Endothelial cell of umbilical vein (primary cell): ENCODE results near the gene AUTS2. TPM values are rescaled to one million over a fixed set of nuclear protein-coding genes. Genes with fewer than 3 reads are reported as not detected.

Source experiments
- BruUV-seq: library from RNA; stranded (reverse); fragments of 400-500 nt; replicated peaks from 2 replicates; lab custom pipeline; 2021; lab: Mats Ljungman, UMichigan
- CTCF ChIA-PET: fragments of 300-600, 350-600 bp; sonication (Branson Sonifier 250); formaldehyde crosslinking; loops from one replicate; lab custom pipeline; 2021; ENCODE audit warnings: antibody characterized with exemption, inconsistent platforms; lab: Charles Lee
- POLR2A ChIA-PET: fragments of 300-600, 350-600 bp; sonication (Branson Sonifier 250); formaldehyde crosslinking; loops from one replicate; lab custom pipeline; 2021; ENCODE audit warnings: antibody characterized with exemption, inconsistent platforms; lab: Charles Lee
- DNase-seq: peaks from one replicate; pipeline ENCODE4 v3.0.0-alpha.2; 2011; ENCODE audit warnings: low read depth, low spot score
- FAIRE-seq: peaks from 2 replicates; lab custom pipeline; 2011; peaks lifted over from hg19 to GRCh38; lab: Jason Lieb, UNC
- H2AFZ ChIP-seq: 2 replicates; pipeline ENCODE4 v1.6.0; 2012; ENCODE audit warnings: low read depth, low read length, control low read depth, inconsistent platforms
- H3K27ac ChIP-seq: 2 replicates; pipeline ENCODE4 v1.5.1; 2011; ENCODE audit warnings: low read depth, mild to moderate bottlenecking, control low read depth, low read length, moderate library complexity; ENCODE audit not compliant: insufficient read depth
- H3K27me3 ChIP-seq, 2 experiments: 2 replicates each; pipeline versions ENCODE4 v1.6.0 to v1.6.1; 2011; ENCODE audit warnings: low read length in 2 of 2, mixed read lengths in 1 of 2; ENCODE audit not compliant: control insufficient read depth in 2 of 2, insufficient read depth in 2 of 2
- H3K36me3 ChIP-seq, 2 experiments: 2 replicates in 1 of 2; 3 replicates in 1 of 2; pipeline ENCODE4 v1.5.1; 2011; ENCODE audit warnings: low read length in 2 of 2, mild to moderate bottlenecking in 1 of 2, moderate library complexity in 1 of 2; ENCODE audit not compliant: control insufficient read depth in 2 of 2, insufficient read depth in 2 of 2; ENCODE audit errors: extremely low read depth in 1 of 2
- H3K4me1 ChIP-seq: 3 replicates; pipeline ENCODE4 v1.5.1; 2011; ENCODE audit warnings: mild to moderate bottlenecking, low read length; ENCODE audit not compliant: control insufficient read depth, insufficient read depth; ENCODE audit errors: extremely low read depth
- H3K4me2 ChIP-seq: 2 replicates; pipeline ENCODE4 v1.6.1; 2011; ENCODE audit warnings: low read length, control low read depth, mixed read lengths; ENCODE audit not compliant: insufficient read depth
- H3K4me3 ChIP-seq, 3 experiments: fragments of 200-600 bp in 1 of 3; sonication (generic), shearing (Covaris generic) in 1 of 3; replicated peaks in 1 of 3; 2 replicates each; pipeline ENCODE4 v1.5.1; 2011 to 2016; ENCODE audit warnings: control low read depth in 3 of 3, low read length in 3 of 3, mild to moderate bottlenecking in 2 of 3, inconsistent platforms in 1 of 3, low read depth in 1 of 3, moderate library complexity in 1 of 3; ENCODE audit not compliant: insufficient read depth in 1 of 3
- H3K79me2 ChIP-seq: 2 replicates; pipeline ENCODE4 v1.6.0; 2012; ENCODE audit warnings: low read length, inconsistent platforms; ENCODE audit not compliant: control insufficient read depth, insufficient read depth
- H3K9ac ChIP-seq: replicated peaks from 2 replicates; pipeline ENCODE3; 2011; ENCODE audit warnings: low read length, control low read depth; ENCODE audit not compliant: insufficient read depth; ENCODE audit errors: extremely low read depth
- H3K9me1 ChIP-seq: replicated peaks from 3 replicates; pipeline ENCODE4 v1.6.0; 2011; ENCODE audit warnings: mild to moderate bottlenecking, low read length; ENCODE audit not compliant: control insufficient read depth, insufficient read depth; ENCODE audit errors: extremely low read depth
- H3K9me3 ChIP-seq: replicated peaks from 2 replicates; pipeline ENCODE4 v1.5.1; 2012; ENCODE audit warnings: low read length, inconsistent platforms; ENCODE audit not compliant: control insufficient read depth, insufficient read depth
- H4K20me1 ChIP-seq: replicated peaks from 2 replicates; pipeline ENCODE3; 2011; ENCODE audit warnings: mild to moderate bottlenecking, low read length; ENCODE audit not compliant: control insufficient read depth, insufficient read depth; ENCODE audit errors: extremely low read depth
- CTCF ChIP-seq, 2 donors: IDR thresholded peaks; 1 replicate in 1 of 2; 2 replicates in 1 of 2; pipeline ENCODE4 v1.5.1; 2011; ENCODE audit warnings: low read length in 2 of 2, mild to moderate bottlenecking in 2 of 2, moderate library complexity in 2 of 2, control low read depth in 1 of 2, inconsistent platforms in 1 of 2, low read depth in 1 of 2; ENCODE audit not compliant: insufficient read depth in 1 of 2; ENCODE audit errors: extremely low read depth in 1 of 2
- EZH2 ChIP-seq: IDR thresholded peaks from 2 replicates; pipeline ENCODE4 v1.6.1; 2012; ENCODE audit warnings: borderline replicate concordance, low read depth, mild to moderate bottlenecking, moderate library complexity, low read length, inconsistent platforms; ENCODE audit not compliant: severe bottlenecking
- FOS ChIP-seq: IDR thresholded peaks from 2 replicates; pipeline ENCODE4 v1.6.1; 2011; ENCODE audit warnings: mild to moderate bottlenecking, low read length, moderate library complexity, borderline replicate concordance; ENCODE audit not compliant: insufficient read depth
- GATA2 ChIP-seq: IDR thresholded peaks from 2 replicates; pipeline ENCODE4 v1.7.0; 2011; ENCODE audit warnings: low read depth, mild to moderate bottlenecking, moderate library complexity, mixed read lengths, low read length; ENCODE audit not compliant: insufficient read length, insufficient read depth
- JUN ChIP-seq: IDR thresholded peaks from 2 replicates; pipeline ENCODE4 v1.6.1; 2011; ENCODE audit warnings: borderline replicate concordance, low read depth; ENCODE audit not compliant: insufficient read length, insufficient read depth
- MAX ChIP-seq: IDR thresholded peaks from 2 replicates; pipeline ENCODE4 v1.6.1; 2011; ENCODE audit not compliant: insufficient read depth, insufficient read length
- MYC ChIP-seq: IDR thresholded peaks from one replicate; pipeline ENCODE4 v1.6.1; 2011; ENCODE audit warnings: mild to moderate bottlenecking, low read depth, low read length
- POLR2A ChIP-seq: IDR thresholded peaks from 2 replicates; pipeline ENCODE4 v1.6.1; 2012; ENCODE audit warnings: low read depth, mild to moderate bottlenecking, control low read depth, low read length
- POLR2AphosphoS5 ChIP-seq: IDR thresholded peaks from 2 replicates; pipeline ENCODE4 v1.6.1; 2012; ENCODE audit warnings: low read depth, mild to moderate bottlenecking, control low read depth, low read length, moderate library complexity; ENCODE audit not compliant: insufficient read depth
- dilution Hi-C: fragments of 300-500 bp; cut with MboI; formaldehyde crosslinking; loops from one replicate; pipeline ENCODE4 v1.15.0; 2019; ENCODE audit warnings: low sequenced_read_pairs; ENCODE audit not compliant: extremely low pct_ligation_motif_present
- intact Hi-C: fragments of 100-400 bp; cut with micrococcal nuclease; formaldehyde crosslinking; loops from one replicate; pipeline ENCODE4 v1.10.0; 2022
- polyA plus RNA-seq, 4 experiments: library from polyadenylated mRNA; depleted of rRNA in 3 of 4; stranded (reverse) in 3 of 4; unstranded in 1 of 4; fragments of >200 nt; gene quantifications; 2 replicates each; pipeline versions ENCODE4 v1.2.1 to v1.2.3, GENCODE V29; 2011 to 2012; ENCODE audit warnings: missing spikeins in 1 of 4
- total RNA-seq: library from RNA; stranded (reverse); gene quantifications from 2 replicates; pipeline ENCODE4 v1.2.3, GENCODE V29; 2021

Gene AUTS2
- total and polyA plus RNA-seq, 2 donors (not counting 3 experiments of a cell fraction or from before 2014, with no cell fraction given) = 0.59 to 8.0 TPM

GRCh38 chr7:70726951-70727378 lies 1128.7 kb downstream of the AUTS2 start:
- Histone ChIP-seq H3K4me1 (no peaks in the 10 kb centered on the region), H3K9me3 (no peaks in the 10 kb centered on the region), H3K36me3 (no peaks in the 10 kb centered on the region), H3K27ac (no peak overlapping the region), H3K4me2 (no peak overlapping the region), H2AFZ (no peak overlapping the region), H3K9me1 (no peaks in the 10 kb centered on the region), H3K27me3 (no peaks in the 10 kb centered on the region), H3K9ac (no peak overlapping the region), H4K20me1 (no peaks in the 10 kb centered on the region), H3K4me3 (no peak overlapping the region), H3K79me2 (no peaks in the 10 kb centered on the region)
- TF ChIP-seq CTCF (IDR thresholded peaks at IDR 0.05; ENCODE audit: extremely low read depth in 1 of 2, insufficient read depth in 1 of 2, low read depth in 1 of 2, low read length in 2 of 2) (no peak), MYC (no peak), GATA2 (no peak), MAX (no peak), POLR2A (no peak), EZH2 (no peak), JUN (no peak), POLR2AphosphoS5 (no peak), FOS (no peak)
- intact Hi-C loops = no loop called here
- POLR2A ChIA-PET = no interaction called here
- CTCF ChIA-PET = no interaction called here
- FAIRE-seq = no peak
- DNase-seq = no peak
- BruUV-seq = no TSS peak
- dilution Hi-C loops = no loop called here
